Peyer's patch (tissue), 4 donors: ENCODE results near the gene SLC25A48.

Experiments
- POLR2A ChIP-seq, 2 donors: fragments of 450-650 bp; IDR thresholded peaks; one replicate each; pipeline ENCODE4 v1.5.1; 2017; ENCODE audit warnings: antibody characterized with exemption in 2 of 2, mild to moderate bottlenecking in 2 of 2, moderate library complexity in 2 of 2
- TF ChIP-seq, protein P1 (sequence below), 6 experiments: fragments of 450-650 bp in 4 of 6; fragments of 200-600 bp in 2 of 6; sonication (generic) in 1 of 6; IDR thresholded peaks; one replicate each; pipeline ENCODE4 v1.5.1; 2017 to 2019; ENCODE audit warnings: antibody characterized with exemption in 6 of 6, mild to moderate bottlenecking in 3 of 6, moderate library complexity in 1 of 6

DNA sequence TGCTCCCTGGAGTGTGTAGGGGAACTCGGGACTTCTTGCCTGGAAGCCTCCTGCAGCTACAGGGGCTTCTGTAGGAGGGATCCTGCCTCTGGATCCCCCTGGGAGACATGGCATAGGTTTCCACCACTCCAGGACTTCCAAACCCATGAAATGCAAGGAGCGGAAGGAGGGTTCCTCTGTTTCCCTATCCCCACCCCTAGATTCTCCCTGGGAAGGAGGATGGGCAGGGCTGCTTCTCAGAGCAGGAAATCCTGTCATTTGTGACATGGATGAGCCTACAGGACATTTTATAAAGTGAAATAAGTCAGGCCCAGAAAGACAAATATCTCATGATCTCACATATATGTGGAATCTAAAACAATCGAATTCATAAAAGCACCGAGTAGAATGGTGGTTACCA is 23.5 kb upstream of the SLC25A48 start:
- TF ChIP-seq, protein P1, sequence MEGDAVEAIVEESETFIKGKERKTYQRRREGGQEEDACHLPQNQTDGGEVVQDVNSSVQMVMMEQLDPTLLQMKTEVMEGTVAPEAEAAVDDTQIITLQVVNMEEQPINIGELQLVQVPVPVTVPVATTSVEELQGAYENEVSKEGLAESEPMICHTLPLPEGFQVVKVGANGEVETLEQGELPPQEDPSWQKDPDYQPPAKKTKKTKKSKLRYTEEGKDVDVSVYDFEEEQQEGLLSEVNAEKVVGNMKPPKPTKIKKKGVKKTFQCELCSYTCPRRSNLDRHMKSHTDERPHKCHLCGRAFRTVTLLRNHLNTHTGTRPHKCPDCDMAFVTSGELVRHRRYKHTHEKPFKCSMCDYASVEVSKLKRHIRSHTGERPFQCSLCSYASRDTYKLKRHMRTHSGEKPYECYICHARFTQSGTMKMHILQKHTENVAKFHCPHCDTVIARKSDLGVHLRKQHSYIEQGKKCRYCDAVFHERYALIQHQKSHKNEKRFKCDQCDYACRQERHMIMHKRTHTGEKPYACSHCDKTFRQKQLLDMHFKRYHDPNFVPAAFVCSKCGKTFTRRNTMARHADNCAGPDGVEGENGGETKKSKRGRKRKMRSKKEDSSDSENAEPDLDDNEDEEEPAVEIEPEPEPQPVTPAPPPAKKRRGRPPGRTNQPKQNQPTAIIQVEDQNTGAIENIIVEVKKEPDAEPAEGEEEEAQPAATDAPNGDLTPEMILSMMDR (IDR thresholded peaks at IDR 0.05) = no peak
- TF ChIP-seq POLR2A (IDR thresholded peaks at IDR 0.05) = no peak
